ENCODE results near the gene HPCAL4. TPM values are rescaled to one million over a fixed set of nuclear protein-coding genes. Genes with fewer than 3 reads are reported as not detected.
A peak's percentile ranks its signal among the peaks of the same experiment; 100 is the strongest.

Gene HPCAL4
- total RNA-seq (2011; cell fraction: chromatin; rRNA removed; ENCODE audit: low replicate concordance), result not detected in 2 replicates
- 0.17 TPM in 1 of 2 replicates, not detected in the other for total RNA-seq (2011; cell fraction: nucleolus; rRNA removed)
- total RNA-seq (2011; cell fraction: nucleoplasm; rRNA removed), result 0.07 TPM in 1 of 2 replicates, not detected in the other
- total RNA-seq (2014; rRNA removed), result not detected in 2 replicates
- 0.04 TPM in 1 of 2 replicates, not detected in the other for total RNA-seq (2014; rRNA removed; fragmentation: Illumina TruSeq; extraction: Trizol)
- not detected in 2 replicates for total RNA-seq (2015; rRNA removed; fragmentation: Illumina TruSeq; extraction: Trizol)
- total RNA-seq (2021), result 0.04 TPM in 2 replicates
- 0.04 and 0.07 TPM in 2 replicates for polyA plus RNA-seq (2011; rRNA removed)
- polyA plus RNA-seq (2011; cell fraction: cytosol; rRNA removed), result 0.06 and 0.09 TPM in 2 replicates
- 0.06 TPM in 2 replicates for polyA plus RNA-seq (2011; cell fraction: nucleus; rRNA removed)
- polyA plus RNA-seq (2012), result 0.03 and 0.06 TPM in 2 replicates
- 0.04 TPM in 1 of 2 replicates, not detected in the other for polyA plus RNA-seq (2014; fragmentation: Illumina TruSeq; extraction: Trizol)
- polyA plus RNA-seq (2014; fragmentation: Nextera tagmentation; extraction: Ambion mirVana), result under 1 TPM in 1 of 2 experiments, not detected in 1; 0.01 TPM
- polyA plus RNA-seq (2014; rRNA removed), result not detected in 2 replicates
- polyA minus RNA-seq (2011; rRNA and poly(A)+ RNA removed), result 0.06 and 0.11 TPM in 2 replicates
- not detected in 2 replicates for polyA minus RNA-seq (2011; cell fraction: cytosol; rRNA and poly(A)+ RNA removed)
- 0.11 TPM in 1 of 2 replicates, not detected in the other for polyA minus RNA-seq (2011; cell fraction: nucleus; rRNA and poly(A)+ RNA removed)
- Bru-seq, nascent RNA, result percentile 11 among the genes with signal in this experiment
- not detected for BruChase-seq, experiment 1, labeled RNA remaining after a 2-hour chase
- not detected for BruChase-seq, experiment 2, labeled RNA remaining after a 6-hour chase
- long read RNA-seq, experiment 1, result 0 reads
- long read RNA-seq, experiment 2, result 0 reads
- long read RNA-seq, experiment 3, result 0 reads

- Histone ChIP-seq H2AFZ (ENCODE audit: low read depth, low read length) (no peak within 1 kb of the TSS), H3K4me2 (ENCODE audit: insufficient read depth, low read length) (peak within 1 kb of the TSS; percentile 57), H3K79me2 (ENCODE audit: control insufficient read depth, insufficient read depth, low read length) (no peaks in the 10 kb centered on the region), H3K27ac (ENCODE audit: extremely low read depth, low read depth, low read length) (no peak within 1 kb of the TSS), H3K4me3 (peak within 1 kb of the TSS; percentile 15; the same call in 1 of the 2 replicates), H4K20me1 (replicated peaks; ENCODE audit: control insufficient read depth, insufficient read depth, low read length) (no peaks in the 10 kb centered on the region), H3K9me3 (replicated peaks; ENCODE audit: control insufficient read depth, insufficient read depth, low read depth, low read length) (no peaks in the 10 kb centered on the region), H3K27me3 (ENCODE audit: control insufficient read depth in 2 of 2, insufficient read depth in 2 of 2, low read length in 2 of 2) (peaks cover 19 to 72% of the 10 kb centered on the region in 2 experiments; a peak in 4 of 5 replicates), H3K36me3 (ENCODE audit: control insufficient read depth, insufficient read depth, low read length) (no peaks in the 10 kb centered on the region), H3K9me1 (ENCODE audit: control insufficient read depth, insufficient read depth, low read length) (no peaks in the 10 kb centered on the region), H3K4me1 (replicated peaks in 1 of 2; ENCODE audit: control insufficient read depth in 2 of 2, insufficient read depth in 2 of 2, low read length in 2 of 2) (peaks cover 0 to 21% of the 10 kb centered on the region in 2 experiments; a peak in 2 of 5 replicates), H3K9ac (ENCODE audit: insufficient read depth in 1 of 2, low read depth in 2 of 2, low read length in 2 of 2) (peak within 1 kb of the TSS in 1 of 2 experiments; percentile 69; a peak in 2 of 4 replicates)
- CTCF ChIA-PET (ENCODE audit: low intra/inter-chr PET ratio), result interaction anchor here (0.6 to 0.7 kb wide), 3 partner anchors 14 to 189 kb away, joined by 3 read pairs; no protein-coding TSS in a partner anchor
- intact Hi-C loops (cut with micrococcal nuclease), result no loop called here
- WGBS (ENCODE audit: insufficient coverage, low coverage, missing lambda C conversion rate), result 19% methylated on average over 41 of the region's 47 CpGs
- BruUV-seq (replicated peaks), result no TSS peak
- POLR2A ChIA-PET, result interaction anchor here (1.0 to 1.4 kb wide), 5 partner anchors 10 to 207 kb away, joined by 3 to 5 read pairs (median 4); partner anchors contain the start of gene PPIE
- in situ Hi-C loops (cut with MboI), result no loop called here
- FAIRE-seq (peak; percentile 90), DNase-seq (ENCODE audit: extremely low read depth in 1 of 4, low spot score in 3 of 4) (peak; percentile 93 to 97 (median 95)), ATAC-seq (peak; percentile 100)
- no peak for TF ChIP-seq ZNF23 (CRISPR knock-in tag; IDR thresholded peaks at IDR 0.05)
- TF ChIP-seq JUND (IDR thresholded peaks at IDR 0.05; ENCODE audit: borderline replicate concordance, low read depth, low read length), result 0 out of 2 replicates have a peak, but pooled peaks have one; percentile 4
- TF ChIP-seq JUND (tag; IDR thresholded peaks at IDR 0.05; ENCODE audit: borderline replicate concordance, low read depth, low read length), result no peak
- no peak for TF ChIP-seq SMAD2 (IDR thresholded peaks at IDR 0.05; ENCODE audit: low read depth, low read length)
- TF ChIP-seq ZBTB43 (CRISPR knock-in tag; IDR thresholded peaks at IDR 0.05), result no peak
- no peak for TF ChIP-seq ZNF354B (CRISPR knock-in tag; IDR thresholded peaks at IDR 0.05)
- TF ChIP-seq L3MBTL2 (IDR thresholded peaks at IDR 0.05), result peak; percentile 72
- peak; percentile 63 for TF ChIP-seq SP2 (IDR thresholded peaks at IDR 0.05; ENCODE audit: extremely low read depth, low read depth, low read length, poor library complexity, severe bottlenecking)
- peak in 1 of 2 experiments; percentile 76; a peak in 2 of 4 replicates for TF ChIP-seq CSDE1 (IDR thresholded peaks at IDR 0.05)
- no peak for TF ChIP-seq THRAP3 (IDR thresholded peaks at IDR 0.05; ENCODE audit: borderline replicate concordance)
- no peak for TF ChIP-seq SRSF7 (optimal IDR thresholded peaks at IDR 0.05; ENCODE audit: low read depth, low read length)
- TF ChIP-seq ZNF518B (CRISPR knock-in tag; IDR thresholded peaks at IDR 0.05), result no peak
These were observed at the start of gene HPCAL4 for GRCh38 chr1:39691383-39692151. Gene HPCAL4, minus strand, starts transcription at chr1:39691433. Its CDS starts 6,830 bp downstream, at chr1:39684603.
